T-helper 1 cell treated with Interleukin-12 subunit alpha and Interleukin-12 subunit beta and Interleukin-4 antibody, amounts not matched to agents 30 μg/mL and 1 μg/mL, for 36 hours (primary cell): ENCODE measurements around the gene JSRP1.

ENCODE experiments used
- H3K27ac Mint-ChIP-seq: one replicate; pipeline ENCODE4 v1.8.0; 2021; ENCODE audit warnings: mild to moderate bottlenecking, mixed read lengths
- H3K27me3 Mint-ChIP-seq: one replicate; pipeline ENCODE4 v1.8.0; 2021; ENCODE audit warnings: low read depth, mixed read lengths
- H3K36me3 Mint-ChIP-seq: one replicate; pipeline ENCODE4 v1.8.0; 2021; ENCODE audit warnings: low read depth, mixed read lengths
- H3K4me1 Mint-ChIP-seq: one replicate; pipeline ENCODE4 v1.8.0; 2021; ENCODE audit warnings: low read depth, mixed read lengths
- H3K4me3 Mint-ChIP-seq: one replicate; pipeline ENCODE4 v1.8.0; 2021; ENCODE audit warnings: mild to moderate bottlenecking, moderate library complexity, mixed read lengths
- H3K9me3 Mint-ChIP-seq: one replicate; pipeline ENCODE4 v1.8.0; 2021; ENCODE audit warnings: mixed read lengths

The JSRP1 gene

DNA sequence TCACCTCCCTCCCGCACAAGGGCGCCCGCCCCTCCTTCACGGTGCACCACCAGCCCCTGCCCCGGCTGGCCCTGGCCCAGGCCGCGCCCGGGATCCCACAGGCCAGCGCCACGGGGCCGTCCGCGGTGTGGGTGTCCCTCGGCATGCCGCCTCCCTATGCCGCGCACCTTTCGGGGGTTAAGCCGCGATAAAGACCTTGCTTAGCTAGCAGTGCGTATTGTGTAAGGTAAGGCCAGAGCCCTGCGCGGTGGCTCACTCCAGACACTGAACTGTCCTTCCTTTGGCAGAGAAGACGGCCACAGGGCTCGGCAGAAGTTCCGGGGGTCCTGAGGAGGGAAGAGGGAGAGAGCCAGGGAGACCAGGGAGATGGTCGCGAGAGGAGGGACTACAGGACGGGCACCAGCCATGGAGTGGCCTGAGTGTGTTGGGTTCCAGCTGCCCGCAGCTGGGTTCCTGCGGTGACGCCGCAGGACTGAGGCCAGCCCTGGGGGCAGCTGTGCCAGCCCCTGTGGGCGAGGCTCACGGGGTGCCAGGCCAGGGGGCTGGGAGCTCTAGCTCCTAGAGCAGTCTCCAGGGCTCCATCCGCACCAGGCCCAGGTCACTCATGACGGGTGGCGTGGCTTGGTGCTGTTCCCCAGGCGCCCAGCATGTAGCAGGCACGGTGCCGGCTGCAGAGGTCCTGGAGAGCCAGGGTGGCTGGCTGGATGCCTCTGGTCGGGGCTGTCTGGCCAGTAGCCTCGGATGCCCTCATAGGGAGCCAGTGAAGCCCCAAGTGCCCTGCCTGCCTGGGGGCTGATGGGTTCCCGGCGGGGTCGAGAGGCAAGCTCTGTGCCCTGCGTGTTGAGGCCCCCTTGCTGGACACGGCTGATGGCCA is 27.8 kb downstream of the JSRP1 start:
- Mint-ChIP-seq H3K4me3 (no peak overlapping the region), H3K27me3 (no peaks in the 10 kb centered on the region), H3K9me3 (no peaks in the 10 kb centered on the region), H3K36me3 (peaks cover 14% of the 10 kb centered on the region), H3K4me1 (no peaks in the 10 kb centered on the region), H3K27ac (no peak overlapping the region)

GRCh38 chr19:2227415-2228156 is 28.6 kb downstream of the JSRP1 start:
- Mint-ChIP-seq H3K4me3 (no peak overlapping the region), H3K27me3 (no peaks in the 10 kb centered on the region), H3K4me1 (no peaks in the 10 kb centered on the region), H3K27ac (no peak overlapping the region), H3K9me3 (no peaks in the 10 kb centered on the region), H3K36me3 (peaks cover 14% of the 10 kb centered on the region)

DNA sequence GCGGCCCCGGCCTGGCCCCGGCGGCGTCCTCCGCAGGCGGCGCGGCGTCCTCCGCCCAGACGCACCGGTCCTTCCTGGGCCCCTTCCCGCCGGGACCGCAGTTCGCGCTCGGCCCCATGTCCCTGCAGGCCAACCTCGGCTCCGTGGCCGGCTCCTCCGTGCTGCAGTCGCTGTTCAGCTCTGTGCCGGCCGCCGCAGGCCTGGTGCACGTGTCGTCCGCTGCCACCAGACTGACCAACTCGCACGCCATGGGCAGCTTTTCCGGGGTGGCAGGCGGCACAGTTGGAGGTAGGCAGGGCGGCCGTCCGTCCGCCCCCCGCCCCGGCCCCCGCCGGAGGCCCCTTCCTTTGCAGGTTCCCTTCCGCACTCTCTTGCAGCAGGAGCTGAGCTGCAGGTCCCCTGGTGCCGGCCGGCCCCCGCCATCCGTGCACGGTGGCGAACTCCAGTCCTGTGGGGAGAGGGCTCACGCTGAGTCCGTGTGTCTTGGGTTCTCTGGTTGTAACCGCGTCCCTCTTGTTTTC is 29.3 kb downstream of the JSRP1 start:
- H3K9me3 Mint-ChIP-seq, result no peaks in the 10 kb centered on the region
- no peak overlapping the region for H3K27ac Mint-ChIP-seq
- H3K4me3 Mint-ChIP-seq, result no peak overlapping the region
- no peaks in the 10 kb centered on the region for H3K27me3 Mint-ChIP-seq
- H3K36me3 Mint-ChIP-seq, result peaks cover 14% of the 10 kb centered on the region
- H3K4me1 Mint-ChIP-seq, result no peaks in the 10 kb centered on the region

GRCh38 chr19:2226051-2226839 is 30.0 kb downstream of the JSRP1 start:
- H3K27ac Mint-ChIP-seq, result no peak overlapping the region
- peaks cover 14% of the 10 kb centered on the region for H3K36me3 Mint-ChIP-seq
- no peaks in the 10 kb centered on the region for H3K4me1 Mint-ChIP-seq
- no peaks in the 10 kb centered on the region for H3K27me3 Mint-ChIP-seq
- no peaks in the 10 kb centered on the region for H3K9me3 Mint-ChIP-seq
- no peak overlapping the region for H3K4me3 Mint-ChIP-seq

- no peaks in the 10 kb centered on the region for H3K27me3 Mint-ChIP-seq
- no peak overlapping the region for H3K4me3 Mint-ChIP-seq
- no peaks in the 10 kb centered on the region for H3K9me3 Mint-ChIP-seq
- H3K36me3 Mint-ChIP-seq, result peaks cover 14% of the 10 kb centered on the region
- no peak overlapping the region for H3K27ac Mint-ChIP-seq
- H3K4me1 Mint-ChIP-seq, result no peaks in the 10 kb centered on the region
These were observed 30.7 kb downstream of the JSRP1 start for GRCh38 chr19:2225415-2226050.

GRCh38 chr19:2224754-2225349 is 31.4 kb downstream of the JSRP1 start:
- H3K9me3 Mint-ChIP-seq, result no peaks in the 10 kb centered on the region
- no peak overlapping the region for H3K4me3 Mint-ChIP-seq
- H3K27me3 Mint-ChIP-seq, result no peaks in the 10 kb centered on the region
- no peak overlapping the region for H3K27ac Mint-ChIP-seq
- peaks cover 11% of the 10 kb centered on the region for H3K36me3 Mint-ChIP-seq
- H3K4me1 Mint-ChIP-seq, result no peaks in the 10 kb centered on the region

DNA sequence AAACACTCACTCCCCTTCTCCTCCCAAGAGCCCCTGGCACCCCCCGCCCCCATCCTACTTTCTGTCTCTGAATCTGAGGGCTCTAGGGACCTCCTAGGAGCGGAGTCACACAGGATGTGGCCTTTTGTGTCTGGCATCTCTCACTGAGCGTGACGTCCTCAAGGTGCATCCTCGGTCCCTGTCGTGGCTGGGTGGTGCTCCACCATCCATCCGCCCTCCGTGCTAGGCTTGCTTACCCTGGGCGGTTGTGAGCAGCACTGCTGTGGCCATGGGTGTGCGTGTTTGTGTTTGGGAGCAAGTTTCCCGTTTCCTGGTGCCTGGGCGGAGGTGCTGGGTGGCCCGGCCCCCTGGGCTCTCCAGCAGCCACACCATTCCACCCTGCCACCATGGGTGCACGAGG is 32.3 kb downstream of the JSRP1 start:
- Mint-ChIP-seq H3K27ac (no peak overlapping the region), H3K4me1 (no peaks in the 10 kb centered on the region), H3K27me3 (no peaks in the 10 kb centered on the region), H3K9me3 (no peaks in the 10 kb centered on the region), H3K4me3 (no peak overlapping the region), H3K36me3 (peaks cover 11% of the 10 kb centered on the region)

DNA sequence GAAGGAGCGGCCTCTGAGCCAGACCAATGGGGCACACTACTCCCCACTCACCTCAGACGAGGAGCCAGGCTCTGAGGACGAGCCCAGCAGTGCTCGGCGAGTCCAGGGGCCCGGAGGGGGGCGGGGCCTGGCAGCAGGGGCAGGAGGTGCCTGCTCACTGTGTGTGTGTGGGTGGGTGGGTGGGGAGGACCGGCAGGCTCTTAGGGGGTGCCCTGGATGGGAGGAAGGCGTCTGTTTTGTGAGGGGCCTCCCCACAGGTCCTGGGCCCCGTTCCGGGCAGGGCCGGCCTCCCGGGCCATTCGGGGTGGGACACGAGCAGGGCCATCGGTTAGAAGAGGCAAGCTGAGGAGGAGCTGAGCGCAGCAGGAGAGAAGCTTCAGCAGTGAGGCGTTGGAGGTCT is 32.8 kb downstream of the JSRP1 start:
- Mint-ChIP-seq H3K4me1 (no peaks in the 10 kb centered on the region), H3K9me3 (no peaks in the 10 kb centered on the region), H3K27ac (no peak overlapping the region), H3K27me3 (no peaks in the 10 kb centered on the region), H3K4me3 (no peak overlapping the region), H3K36me3 (peaks cover 9% of the 10 kb centered on the region)

DNA sequence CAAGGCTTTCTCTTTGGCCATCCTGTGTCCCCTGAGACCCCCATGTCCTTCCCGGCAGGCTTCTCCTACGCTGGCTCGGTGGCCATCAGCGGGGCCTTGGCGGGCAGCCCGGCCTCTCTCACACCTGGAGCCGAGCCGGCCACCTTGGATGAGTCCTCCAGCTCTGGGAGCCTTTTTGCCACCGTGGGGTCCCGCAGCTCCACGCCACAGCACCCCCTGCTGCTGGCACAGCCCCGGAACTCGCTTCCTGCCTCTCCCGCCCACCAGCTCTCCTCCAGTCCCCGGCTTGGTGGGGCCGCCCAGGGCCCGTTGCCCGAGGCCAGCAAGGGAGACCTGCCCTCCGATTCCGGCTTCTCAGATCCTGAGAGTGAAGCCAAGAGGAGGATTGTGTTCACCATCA is 34.3 kb downstream of the JSRP1 start:
- Mint-ChIP-seq H3K4me1 (no peaks in the 10 kb centered on the region), H3K9me3 (no peaks in the 10 kb centered on the region), H3K27ac (no peak overlapping the region), H3K4me3 (no peak overlapping the region), H3K36me3 (peaks cover 12% of the 10 kb centered on the region), H3K27me3 (no peaks in the 10 kb centered on the region)

- Mint-ChIP-seq H3K36me3 (peaks cover 14% of the 10 kb centered on the region), H3K4me1 (no peaks in the 10 kb centered on the region), H3K27ac (no peak overlapping the region), H3K4me3 (no peak overlapping the region), H3K27me3 (no peaks in the 10 kb centered on the region), H3K9me3 (no peaks in the 10 kb centered on the region)
These were observed 34.9 kb downstream of the JSRP1 start for GRCh38 chr19:2221250-2221831.

- Mint-ChIP-seq H3K36me3 (peaks cover 12% of the 10 kb centered on the region), H3K9me3 (no peaks in the 10 kb centered on the region), H3K4me3 (no peak overlapping the region), H3K27ac (no peak overlapping the region), H3K27me3 (no peaks in the 10 kb centered on the region), H3K4me1 (peaks cover 2% of the 10 kb centered on the region)
These were observed 36.5 kb downstream of the JSRP1 start for GRCh38 chr19:2219726-2220125.

- Mint-ChIP-seq H3K27me3 (no peaks in the 10 kb centered on the region), H3K36me3 (peaks cover 10% of the 10 kb centered on the region), H3K4me3 (no peak overlapping the region), H3K4me1 (peaks cover 6% of the 10 kb centered on the region), H3K27ac (no peak overlapping the region), H3K9me3 (no peaks in the 10 kb centered on the region)
These were observed 38.6 kb downstream of the JSRP1 start for GRCh38 chr19:2217591-2217990.

GRCh38 chr19:2216361-2217225 is 39.6 kb downstream of the JSRP1 start:
- Mint-ChIP-seq H3K27ac (no peak overlapping the region), H3K4me1 (peaks cover 8% of the 10 kb centered on the region), H3K27me3 (no peaks in the 10 kb centered on the region), H3K36me3 (peaks cover 15% of the 10 kb centered on the region), H3K9me3 (no peaks in the 10 kb centered on the region), H3K4me3 (no peak overlapping the region)
